ENCODE data around the gene BCAM.
"Not testable (repeated sequence)": the region's sequence is repeated elsewhere in the genome, so short reads cannot be mapped to it uniquely, and the experiment has no call there.

BCAM gene

GRCh38 chr19:44808463-44809371 is at the start of gene BCAM:
Gene BCAM, plus strand, starts transcription at chr19:44809103. Its CDS starts 22 bp downstream, at chr19:44809125.
- peak; percentile 95 for DNase-seq (ENCODE audit: low spot score)

- DNase-seq (ENCODE audit: low spot score), result no peak
These were observed 46.9 kb upstream of the BCAM start for GRCh38 chr19:44762038-44762437.

- DNase-seq (ENCODE audit: low spot score), result no peak
These were observed 43.6 kb upstream of the BCAM start for GRCh38 chr19:44765033-44765948.

- no peak for DNase-seq (ENCODE audit: low spot score)
These were observed 43.0 kb upstream of the BCAM start for GRCh38 chr19:44765949-44766335.

DNA sequence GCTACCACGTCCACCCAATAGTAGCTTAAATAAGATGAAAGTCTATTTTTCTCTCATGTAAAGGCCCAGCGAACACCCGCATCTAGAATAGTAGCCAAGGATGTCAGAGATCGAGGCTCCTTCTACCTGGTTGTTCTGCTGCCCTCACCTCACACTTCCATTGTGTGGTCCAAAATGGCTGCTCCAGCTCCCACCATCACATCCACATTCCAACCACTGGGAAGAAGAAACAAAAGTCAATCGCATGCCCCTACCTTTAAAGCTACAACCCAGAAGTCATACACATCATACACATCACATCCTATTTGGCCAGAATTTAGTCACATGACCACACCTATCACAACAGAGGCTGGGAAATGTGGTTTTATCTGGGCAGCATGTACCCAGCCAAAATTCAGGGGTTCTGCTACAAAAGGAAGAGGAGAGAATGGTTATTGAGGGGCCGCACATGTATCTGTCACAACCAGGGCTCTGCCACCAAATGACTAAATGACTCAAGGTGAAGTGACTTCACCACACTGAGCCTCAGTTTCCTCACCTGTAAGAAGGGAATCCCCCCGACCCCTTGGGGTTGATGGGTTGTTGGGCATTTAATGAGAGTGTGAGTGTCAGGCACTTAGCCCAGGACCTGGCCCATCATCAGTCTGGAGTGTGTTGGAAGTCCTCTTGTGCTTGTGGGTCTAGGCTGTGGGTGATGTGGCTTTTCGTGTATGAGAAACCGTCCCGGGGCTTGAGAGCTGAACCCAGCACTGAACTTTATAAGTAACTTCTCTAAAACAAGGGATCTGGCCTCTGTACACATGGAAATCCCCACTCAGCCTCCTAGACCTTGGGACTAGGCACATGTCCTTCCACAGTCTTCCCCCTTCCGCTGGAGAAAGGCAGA is 41.4 kb upstream of the BCAM start:
- DNase-seq (ENCODE audit: low spot score), result no peak

DNA sequence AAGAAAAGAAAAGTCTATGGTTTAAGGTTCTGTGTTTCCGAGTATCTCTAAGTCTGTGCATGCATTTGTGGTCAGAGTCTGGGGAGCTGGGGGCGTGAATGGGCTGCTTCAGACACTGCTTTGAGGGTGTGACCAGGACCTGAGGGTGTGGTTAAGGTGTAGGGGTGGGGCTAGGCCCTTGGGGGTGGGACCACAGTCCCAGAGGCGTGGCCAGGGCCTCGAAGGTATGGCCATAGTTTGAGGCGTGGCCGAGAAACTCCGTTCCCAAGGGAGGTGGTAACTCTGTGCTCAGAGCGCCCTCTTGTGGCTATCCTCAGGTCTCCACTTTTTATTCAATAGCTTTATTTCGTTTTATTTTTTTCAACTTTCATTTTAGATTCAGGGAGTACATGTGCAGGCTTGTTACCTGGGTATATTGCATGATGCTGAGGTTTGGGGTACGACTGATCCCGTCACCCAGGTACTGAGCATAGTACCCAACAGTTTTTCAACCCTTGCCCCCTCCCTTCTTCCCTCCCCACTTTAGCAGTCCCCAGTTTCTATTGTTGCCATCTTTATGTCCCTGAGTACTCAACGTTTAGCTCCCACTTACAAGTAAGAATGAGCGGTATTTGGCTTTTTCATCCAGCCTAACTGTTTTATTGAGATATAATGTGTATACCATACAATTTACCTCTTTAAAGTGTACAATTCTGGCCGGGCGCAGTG is 38.2 kb upstream of the BCAM start:
- DNase-seq (ENCODE audit: low spot score), result peak; percentile 95

DNA sequence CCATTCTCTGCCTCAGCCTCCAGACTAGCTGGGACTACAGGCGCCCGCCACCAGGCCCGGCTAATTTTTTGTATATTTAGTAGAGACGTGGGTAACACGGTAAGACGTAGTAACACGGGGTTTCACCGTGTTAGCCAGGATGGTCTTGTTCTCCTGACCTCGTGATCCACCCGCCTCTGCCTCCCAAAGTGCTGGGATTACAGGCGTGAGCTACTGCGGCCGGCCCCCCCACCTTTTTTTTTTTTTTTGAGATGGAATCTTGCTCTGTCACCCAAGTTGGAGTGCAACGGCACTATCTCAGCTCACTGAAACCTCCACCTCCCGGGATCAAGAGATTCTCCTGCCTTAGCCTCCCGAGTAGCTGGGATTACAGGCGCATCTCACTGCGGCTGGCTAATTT is 36.8 kb upstream of the BCAM start:
- not testable (repeated sequence) for DNase-seq (ENCODE audit: low spot score)

GRCh38 chr19:44772959-44773358 is 35.9 kb upstream of the BCAM start:
- DNase-seq (ENCODE audit: low spot score), result no peak

DNA sequence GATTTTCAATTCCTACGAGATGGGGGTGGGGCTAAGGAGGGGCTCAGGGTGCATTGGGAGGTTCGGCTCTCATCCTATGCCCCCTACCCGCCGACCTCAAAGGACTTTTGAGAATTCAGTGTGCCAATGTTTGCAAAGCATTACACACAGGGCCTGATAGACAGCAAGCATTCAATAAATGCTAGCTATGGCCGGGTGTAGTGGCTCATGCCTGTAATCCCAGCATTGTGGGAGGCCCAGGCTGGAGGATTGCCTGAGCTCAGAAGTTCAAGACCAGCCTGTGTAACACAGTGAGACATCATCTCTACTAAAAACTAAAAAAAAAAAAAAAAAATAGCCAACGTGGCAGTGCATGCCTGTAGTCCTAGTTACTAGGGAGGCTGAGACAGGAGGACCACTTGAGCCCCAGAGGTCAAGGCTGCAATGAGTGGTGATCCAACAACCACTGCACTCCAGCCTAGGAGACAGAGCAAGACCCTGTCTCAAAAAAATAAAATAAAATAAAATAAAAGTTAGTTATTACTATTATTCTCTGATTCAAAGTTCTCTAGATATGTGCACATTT is 33.1 kb upstream of the BCAM start:
- DNase-seq (ENCODE audit: low spot score), result no peak

- no peak for DNase-seq (ENCODE audit: low spot score)
These were observed 32.4 kb upstream of the BCAM start for GRCh38 chr19:44776402-44777096.

DNA sequence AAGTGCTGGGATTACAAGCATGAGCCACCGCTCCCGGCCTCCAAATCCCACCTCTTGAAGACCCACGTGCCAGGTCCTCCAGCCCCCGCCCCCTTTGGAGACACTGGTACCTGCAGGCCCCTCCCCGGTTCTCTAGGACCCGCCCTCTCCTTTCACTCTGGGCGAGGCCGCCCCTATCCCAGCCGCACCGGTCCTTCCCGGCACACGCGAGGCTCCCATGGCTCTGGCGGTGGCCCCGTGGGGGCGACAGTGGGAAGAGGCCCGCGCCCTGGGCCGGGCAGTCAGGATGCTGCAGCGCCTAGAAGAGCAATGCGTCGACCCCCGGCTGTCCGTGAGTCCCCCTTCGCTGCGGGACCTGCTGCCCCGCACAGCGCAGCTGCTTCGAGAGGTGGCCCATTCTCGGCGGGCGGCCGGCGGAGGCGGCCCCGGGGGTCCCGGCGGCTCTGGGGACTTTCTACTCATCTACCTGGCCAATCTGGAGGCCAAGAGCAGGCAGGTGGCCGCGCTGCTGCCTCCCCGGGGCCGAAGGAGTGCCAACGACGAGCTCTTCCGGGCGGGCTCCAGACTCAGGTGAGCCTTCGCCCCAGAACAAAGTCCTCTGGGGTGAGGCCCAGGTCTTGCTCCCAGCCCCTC is 31.1 kb upstream of the BCAM start, which contains the start of gene CBLC:
Gene CBLC, plus strand, starts transcription at position 176 of the 633 bp plus-strand sequence. Its CDS starts 42 bp downstream, at position 218.
- no peak for DNase-seq (ENCODE audit: low spot score)

DNA sequence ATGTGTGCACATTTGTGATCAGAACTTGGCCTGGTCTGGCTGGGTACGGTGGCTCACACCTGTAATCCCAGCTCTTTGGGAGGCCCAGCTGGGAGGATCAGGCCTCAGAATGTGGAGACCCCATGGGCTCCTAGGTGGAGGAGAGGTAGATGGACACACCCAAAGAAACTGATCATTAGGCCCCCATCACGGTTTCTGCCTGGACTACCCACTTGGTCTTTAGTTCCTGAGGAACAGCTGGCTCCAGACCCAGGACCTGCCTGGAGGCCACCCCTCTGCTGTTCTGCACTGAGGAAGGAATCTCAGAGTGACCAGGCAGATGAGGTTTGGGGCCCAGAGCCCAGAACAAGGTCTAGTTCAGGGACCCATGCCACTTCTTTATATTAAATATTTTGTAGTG is 29.8 kb upstream of the BCAM start:
- no peak for DNase-seq (ENCODE audit: low spot score)

DNA sequence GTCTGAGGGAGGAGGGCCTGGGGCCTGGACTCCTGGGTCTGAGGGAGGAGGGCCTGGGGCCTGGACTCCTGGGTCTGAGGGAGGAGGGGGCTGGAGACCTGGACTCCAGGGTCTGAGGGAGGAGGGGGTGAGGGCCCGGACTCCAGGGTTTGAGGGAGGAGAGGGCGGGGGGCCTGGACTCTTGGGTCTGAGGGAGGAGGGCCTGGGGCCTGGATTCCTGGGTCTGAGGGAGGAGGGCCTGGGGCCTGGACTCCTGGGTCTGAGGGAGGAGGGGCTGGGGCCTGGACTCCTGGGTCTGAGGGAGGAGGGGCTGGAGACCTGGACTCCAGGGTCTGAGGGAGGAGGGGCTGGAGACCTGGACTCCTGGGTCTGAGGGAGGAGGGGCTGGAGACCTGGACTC is 27.2 kb upstream of the BCAM start:
- not testable (repeated sequence) for DNase-seq (ENCODE audit: low spot score)

- DNase-seq (ENCODE audit: low spot score), result no peak
These were observed 26.2 kb upstream of the BCAM start for GRCh38 chr19:44782729-44783128.

DNA sequence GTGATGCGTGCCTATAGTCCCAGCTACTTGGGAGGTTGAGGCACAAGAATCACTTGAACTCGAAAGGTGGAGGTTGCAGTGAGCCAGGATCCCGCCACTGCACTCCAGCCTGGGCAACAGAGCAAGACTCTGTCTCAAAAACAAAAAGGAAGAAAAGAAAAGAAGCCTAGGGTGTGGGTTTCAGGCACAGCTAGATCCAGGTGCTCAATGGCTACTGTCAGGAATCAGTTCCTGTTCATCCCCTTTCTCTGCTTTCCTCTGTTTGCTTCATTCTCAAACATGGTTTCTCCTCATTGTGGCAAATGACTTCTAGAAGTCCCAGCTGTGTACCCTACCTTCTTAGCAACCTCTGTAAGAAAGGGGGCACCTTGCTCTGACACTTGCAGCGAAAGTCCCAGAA is 25.4 kb upstream of the BCAM start:
- DNase-seq (ENCODE audit: low spot score), result no peak

DNA sequence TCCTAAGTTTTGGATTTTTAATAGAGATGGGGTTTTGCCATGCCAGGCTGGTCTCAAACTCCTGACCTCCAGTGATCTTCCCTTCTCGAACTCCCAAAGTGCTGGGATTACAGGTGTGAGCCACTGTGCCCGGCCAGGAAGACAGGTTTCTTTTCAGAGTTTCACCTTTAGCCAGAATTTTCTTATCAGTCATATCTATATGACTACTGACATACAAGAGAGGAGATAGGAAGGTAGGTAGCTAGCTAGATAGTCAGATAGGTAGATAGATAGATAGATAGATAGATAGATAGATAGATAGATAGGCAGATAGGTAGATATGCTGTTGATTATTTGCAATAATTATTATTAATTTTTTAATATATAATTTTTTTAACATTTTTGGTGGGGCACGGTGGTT is 23.6 kb upstream of the BCAM start:
- no peak for DNase-seq (ENCODE audit: low spot score)

GRCh38 chr19:44785993-44786392 is 22.9 kb upstream of the BCAM start:
- DNase-seq (ENCODE audit: low spot score), result no peak

DNA sequence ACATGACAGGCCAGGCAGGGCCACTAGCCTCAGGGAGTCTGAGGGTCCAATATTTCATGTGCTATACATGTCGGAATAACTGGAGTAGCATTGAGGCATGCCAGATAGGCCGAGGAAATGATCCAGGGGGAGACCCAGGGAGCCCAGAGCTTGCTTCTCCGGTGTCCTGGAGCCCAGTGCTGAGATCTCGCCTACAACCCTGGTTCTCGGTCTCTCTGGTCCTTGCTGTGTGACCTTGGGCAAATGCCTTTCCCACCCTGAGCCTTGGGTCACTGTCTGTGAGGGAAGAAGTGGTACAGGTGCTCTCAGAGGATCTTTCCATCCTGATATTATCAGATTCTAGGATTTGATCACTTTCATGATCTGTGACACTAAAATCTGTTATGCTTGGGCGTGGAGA is 19.9 kb upstream of the BCAM start:
- DNase-seq (ENCODE audit: low spot score), result no peak

GRCh38 chr19:44789943-44790483 is 18.9 kb upstream of the BCAM start:
- DNase-seq (ENCODE audit: low spot score), result no peak
